ENCODE measurements around the gene ITIH6.

- TF ChIP-seq CTCF (IDR thresholded peaks at IDR 0.05) (no peak), POLR2A (IDR thresholded peaks at IDR 0.05) (no peak), POLR2AphosphoS5 (IDR thresholded peaks at IDR 0.05) (no peak), EP300 (IDR thresholded peaks at IDR 0.05) (no peak)
Observed at GRCh38 chrX:54746928-54747327, 51.1 kb downstream of the ITIH6 start.

Data from suprapubic skin (tissue), 4 donors.